Left hindlimb (tissue), 1 donor: ENCODE results near the gene CLMN.
A peak's percentile ranks its signal among the peaks of the same experiment; 100 is the strongest.
"Not testable (repeated sequence)": the region's sequence is repeated elsewhere in the genome, so short reads cannot be mapped to it uniquely, and the experiment has no call there.

Experiments used
- DNase-seq: peaks from one replicate; pipeline ENCODE4 v3.0.0-alpha.2; 2018

CLMN gene

DNA sequence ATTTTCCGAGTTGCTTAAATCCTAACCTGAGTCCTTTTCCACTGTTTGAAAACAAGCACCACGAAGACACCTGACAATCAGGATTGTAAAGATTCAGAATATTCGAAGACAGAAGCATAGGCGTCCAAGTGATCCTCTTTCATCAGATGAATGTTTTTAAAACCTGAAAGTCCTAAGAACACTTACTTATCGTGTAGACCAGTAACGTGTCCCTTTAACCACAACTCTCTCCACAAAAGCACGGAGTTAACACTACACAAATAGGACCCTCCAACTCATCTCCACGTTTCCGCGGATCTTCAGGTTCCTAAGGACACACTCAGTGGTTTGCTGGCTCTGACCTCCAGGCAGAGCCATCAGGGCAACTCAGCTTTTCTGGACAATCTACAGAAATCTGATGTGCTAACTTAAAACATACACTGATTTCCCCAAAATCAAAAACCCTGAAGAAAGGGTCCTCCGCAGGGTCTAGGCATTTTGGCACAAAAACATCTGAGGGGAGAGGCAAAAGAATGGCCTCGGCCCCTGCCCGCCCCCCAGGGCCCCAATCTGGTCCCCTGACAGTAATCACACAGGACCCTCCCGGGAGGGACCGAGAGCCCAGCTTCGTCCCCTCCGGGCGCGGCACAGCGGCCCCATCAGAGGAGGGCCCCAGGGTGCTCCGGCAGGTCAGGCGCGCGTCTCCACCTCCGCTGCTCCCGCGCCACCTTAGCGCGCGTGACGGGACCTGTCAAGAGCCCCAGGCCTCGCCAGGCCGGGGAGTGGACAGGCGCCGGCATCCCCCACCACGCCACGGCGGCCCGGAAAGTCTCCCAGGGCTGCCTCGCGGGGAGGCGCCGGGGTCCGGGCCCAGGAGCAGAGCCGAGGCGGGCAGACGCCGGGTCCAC is 163.3 kb downstream of the CLMN start:
- peak; percentile 60 for DNase-seq

GRCh38 chr14:95155045-95155444 is 164.7 kb downstream of the CLMN start:
- DNase-seq, result no peak

- DNase-seq, result no peak
These were observed 165.8 kb downstream of the CLMN start for GRCh38 chr14:95153866-95154265.

GRCh38 chr14:95151561-95151960 is 168.1 kb downstream of the CLMN start:
- DNase-seq, result no peak

DNA sequence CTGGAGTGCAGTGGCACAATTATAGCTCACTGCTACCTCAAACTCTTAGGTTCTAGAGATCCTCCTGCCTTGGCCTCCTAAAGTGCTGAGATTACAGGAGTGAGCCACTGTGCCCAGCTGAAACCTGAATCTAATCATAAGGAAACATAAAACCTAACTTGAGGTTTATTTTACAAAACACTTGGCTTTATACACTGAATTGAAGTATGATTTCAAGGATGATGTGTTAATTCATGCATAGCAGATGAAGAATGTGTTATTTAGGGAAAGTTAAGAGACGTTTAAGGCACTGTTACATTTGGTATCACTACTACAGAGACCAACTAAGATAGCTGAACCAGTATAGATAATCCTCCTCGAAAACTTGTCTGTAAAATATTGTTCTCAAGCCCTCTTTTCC is 168.8 kb downstream of the CLMN start:
- DNase-seq, result no peak

- DNase-seq, result no peak
These were observed 170.3 kb downstream of the CLMN start for GRCh38 chr14:95149441-95149840.

DNA sequence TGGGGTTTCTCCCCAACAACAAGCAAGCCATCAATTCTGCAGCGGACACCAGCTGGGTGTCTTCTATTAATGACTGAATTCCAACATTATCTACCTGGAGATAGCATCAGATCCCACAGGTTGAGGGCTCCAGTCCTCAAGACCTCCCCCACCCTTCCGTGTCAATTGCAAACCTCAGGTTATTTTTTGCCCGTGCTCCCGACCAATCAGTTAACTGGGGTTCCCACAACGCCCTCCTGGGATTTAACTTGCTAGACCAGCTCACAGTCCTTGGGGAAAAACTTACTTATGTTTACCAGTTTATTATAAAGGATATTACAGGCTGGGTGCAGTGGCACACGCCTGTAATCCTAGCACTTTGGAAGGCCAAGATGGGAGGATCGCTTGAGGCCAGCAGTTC is 172.1 kb downstream of the CLMN start:
- DNase-seq, result no peak

DNA sequence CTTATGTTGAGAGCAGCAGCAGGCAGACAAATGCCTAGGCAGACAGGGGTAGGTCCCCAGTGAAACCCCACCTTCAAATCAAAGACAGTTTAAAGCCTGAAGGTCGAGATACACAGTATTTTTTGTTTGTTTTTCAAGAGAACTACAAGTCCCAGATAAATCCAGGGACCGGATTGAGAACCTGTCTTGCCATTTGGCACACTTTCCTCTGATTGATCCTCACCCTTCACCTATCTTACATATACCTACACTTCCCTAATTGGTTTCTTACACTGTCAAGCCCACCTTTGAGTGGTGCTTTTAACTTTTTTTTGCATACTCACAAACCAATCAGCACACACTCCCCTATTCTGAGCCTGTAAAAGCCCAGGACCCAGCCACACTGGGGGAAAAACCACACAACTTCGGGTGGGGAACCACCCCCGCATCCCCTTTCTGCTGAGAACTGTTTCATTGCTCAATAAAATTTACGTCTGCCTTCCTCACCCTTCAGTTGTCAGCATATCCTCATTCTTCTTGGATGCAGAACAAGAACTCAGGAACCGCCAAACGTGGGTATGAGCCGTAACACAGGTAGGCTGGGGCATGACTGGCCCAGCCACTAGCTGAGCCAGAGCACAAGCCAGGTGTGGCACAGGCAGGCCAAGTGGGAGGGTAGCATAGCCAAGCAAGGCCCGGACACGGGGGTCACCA is 173.5 kb downstream of the CLMN start:
- no peak for DNase-seq

DNA sequence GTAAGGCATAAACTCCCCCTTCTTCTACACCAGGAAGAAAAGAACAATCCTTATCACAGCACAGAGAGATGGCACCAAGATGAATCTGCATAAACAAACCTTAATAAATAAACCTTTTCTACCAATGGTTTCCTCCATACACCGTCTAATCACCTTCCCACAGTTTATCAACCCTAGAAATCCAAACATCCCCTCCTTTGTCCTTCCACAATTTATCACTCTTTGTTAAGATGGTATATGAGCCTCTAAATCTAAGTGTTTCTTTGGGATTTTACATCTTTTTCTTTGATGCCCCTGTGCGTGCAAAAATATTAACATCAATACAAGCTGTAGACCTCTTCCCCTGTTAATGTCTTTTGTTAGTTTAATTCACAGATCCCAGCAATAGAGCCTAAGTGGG is 174.9 kb downstream of the CLMN start:
- no peak for DNase-seq

DNA sequence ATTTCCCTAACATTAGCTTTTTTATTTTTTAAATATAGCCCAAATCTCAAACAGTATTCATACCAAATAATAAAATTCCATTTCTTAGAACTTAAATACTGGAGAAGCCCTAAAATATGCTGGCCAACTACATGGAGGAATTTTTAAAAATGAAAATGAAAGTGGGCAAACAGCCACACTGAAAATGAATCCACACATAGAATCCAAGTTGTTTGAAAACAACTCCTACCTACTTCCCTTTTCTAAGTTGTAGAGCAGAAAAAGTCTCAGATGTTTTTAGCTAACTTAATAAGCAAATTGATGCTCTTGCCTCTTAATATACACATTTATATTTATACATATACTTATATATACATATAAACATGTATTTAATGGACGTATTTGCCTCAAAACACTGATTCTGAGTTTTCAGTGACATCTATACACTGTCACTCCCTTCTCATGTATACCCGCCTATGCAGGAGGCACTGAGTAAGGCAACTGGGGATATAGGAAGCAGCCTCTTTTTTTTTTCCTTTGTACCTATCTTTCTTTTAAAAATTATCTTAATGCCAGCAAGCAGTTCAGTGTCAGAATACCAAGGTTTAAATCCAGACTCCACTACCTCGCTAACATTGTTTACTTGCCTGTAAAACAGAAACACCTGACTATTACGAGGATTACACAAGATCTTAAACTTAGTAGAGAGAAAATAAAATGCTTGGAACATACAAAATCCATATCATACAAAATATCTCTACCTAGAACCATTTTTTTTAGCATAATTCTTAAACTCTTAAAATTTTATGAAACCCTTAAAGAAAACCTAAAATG is 175.7 kb downstream of the CLMN start:
- no peak for DNase-seq

DNA sequence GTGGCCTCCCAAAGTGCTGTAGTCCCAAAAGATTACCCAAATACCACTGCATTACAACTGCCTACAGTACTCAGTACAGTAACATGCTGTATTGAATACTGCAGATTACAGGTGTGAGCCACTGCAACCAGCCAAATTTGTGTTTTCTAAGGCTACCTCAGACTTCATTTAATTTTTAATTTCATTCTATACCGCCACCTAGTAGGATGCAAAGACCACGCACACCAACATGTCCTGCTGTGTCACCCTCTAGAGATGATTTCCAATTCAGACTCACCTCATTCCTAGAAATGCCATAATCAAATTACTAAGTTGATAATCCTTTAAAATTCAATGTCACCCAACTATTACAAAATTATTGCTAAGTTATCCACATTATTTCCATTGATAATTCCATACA is 177.5 kb downstream of the CLMN start:
- DNase-seq, result no peak

DNA sequence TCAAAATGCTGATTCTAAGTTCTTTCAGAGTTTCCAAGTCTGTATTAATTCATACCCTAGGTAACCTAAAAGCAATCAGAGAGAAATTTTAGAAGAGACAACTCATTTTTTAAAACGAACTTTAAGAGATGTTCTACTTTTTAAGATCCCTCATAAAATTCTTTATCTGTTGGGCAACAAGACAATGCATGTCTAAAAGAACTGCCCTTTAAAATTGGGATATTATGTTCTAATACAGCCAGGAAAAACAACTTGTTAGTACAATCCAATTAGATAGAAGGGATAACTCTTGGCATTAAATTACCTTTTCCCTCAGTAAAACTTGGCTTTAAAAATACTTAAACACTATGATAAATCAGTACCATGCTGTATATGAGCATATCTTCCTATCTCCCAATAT is 178.0 kb downstream of the CLMN start:
- DNase-seq, result no peak

GRCh38 chr14:95140060-95140858 is 179.4 kb downstream of the CLMN start:
- no peak for DNase-seq

DNA sequence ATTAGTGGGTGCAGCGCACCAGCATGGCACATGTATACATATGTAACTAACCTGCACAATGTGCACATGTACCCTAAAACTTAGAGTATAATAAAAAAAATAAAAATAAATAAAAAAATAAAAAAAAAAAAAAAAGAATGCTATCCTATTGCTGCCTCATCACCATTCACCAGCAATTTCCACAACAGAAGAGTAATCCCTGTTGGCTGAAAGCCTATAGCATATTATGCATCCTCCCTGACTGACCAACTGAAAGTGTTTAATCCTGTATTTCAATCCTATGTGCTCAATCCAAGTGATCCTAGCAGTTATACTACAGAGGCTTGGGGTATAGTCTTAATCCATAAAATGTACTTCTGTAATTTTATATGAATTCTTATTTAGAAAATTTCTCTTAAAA is 180.8 kb downstream of the CLMN start:
- no peak for DNase-seq

- not testable (repeated sequence) for DNase-seq
These were observed 181.3 kb downstream of the CLMN start for GRCh38 chr14:95138455-95138854.

DNA sequence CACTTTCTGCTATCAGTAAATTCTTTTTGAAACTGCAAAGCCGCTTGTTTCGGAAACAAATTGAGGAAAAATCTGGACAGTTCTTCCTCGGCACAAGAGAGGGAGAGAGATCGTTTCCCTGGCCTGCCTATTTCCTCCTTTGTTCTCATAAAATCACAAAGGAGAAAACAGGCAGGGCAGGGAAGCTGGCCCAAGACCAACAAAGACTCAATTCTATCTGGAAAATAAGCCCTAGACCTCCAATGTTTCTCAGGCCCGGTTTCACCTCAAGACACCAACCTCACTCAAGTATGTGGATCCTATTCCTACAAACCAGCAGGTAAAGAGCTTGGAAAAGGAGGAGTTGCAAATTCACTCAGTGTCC is 181.9 kb downstream of the CLMN start:
- DNase-seq, result no peak

DNA sequence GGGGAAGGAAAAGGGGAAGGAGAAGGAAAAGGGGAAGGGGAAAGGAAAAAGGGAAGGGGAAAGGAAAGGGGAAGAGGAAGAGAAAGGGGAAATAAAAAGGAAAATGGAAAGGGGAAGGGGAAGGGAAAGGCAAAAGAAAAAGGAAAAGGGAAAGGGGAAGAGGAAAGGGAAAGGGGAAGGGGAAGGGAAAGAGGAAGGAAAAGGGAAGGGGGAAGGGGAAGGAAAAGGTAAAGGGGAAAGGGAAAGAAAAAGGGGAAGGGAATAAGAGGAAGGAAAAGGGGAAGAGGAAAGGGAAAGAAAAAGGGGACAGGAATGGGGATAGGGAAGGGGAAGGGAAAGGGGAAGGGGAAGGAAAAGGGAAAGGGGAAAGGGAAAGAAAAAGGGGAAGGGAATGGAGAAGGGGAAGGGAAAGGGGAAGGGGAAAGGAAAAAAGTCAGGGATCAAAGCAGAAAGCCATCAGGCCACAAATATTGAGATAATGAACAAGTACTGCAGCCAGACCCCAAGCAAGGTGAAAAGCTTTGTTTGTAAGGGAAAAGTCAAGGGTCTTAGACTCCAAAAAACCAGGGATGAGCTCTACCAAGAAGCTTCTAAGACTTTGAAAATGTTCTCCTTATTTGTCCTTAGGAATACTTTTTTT is 182.4 kb downstream of the CLMN start:
- no peak for DNase-seq

DNA sequence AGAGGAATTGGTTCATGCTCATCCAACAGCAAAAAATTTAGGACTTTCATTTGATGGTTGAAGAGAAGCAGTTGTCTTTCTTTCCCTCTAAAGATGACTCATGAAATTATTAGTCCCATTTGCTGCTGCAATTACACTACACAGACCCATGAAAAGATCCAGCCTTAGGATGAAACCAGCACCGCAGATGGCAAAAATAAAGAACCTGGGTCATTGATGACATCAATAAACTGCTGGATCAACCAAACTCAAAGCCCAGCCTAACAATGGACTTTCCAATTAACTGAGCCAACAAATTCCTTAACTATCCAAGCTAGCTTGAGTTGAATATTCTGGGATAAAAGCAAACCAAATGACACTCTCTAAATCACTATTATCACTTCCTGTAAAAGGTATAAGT is 183.1 kb downstream of the CLMN start:
- no peak for DNase-seq

DNA sequence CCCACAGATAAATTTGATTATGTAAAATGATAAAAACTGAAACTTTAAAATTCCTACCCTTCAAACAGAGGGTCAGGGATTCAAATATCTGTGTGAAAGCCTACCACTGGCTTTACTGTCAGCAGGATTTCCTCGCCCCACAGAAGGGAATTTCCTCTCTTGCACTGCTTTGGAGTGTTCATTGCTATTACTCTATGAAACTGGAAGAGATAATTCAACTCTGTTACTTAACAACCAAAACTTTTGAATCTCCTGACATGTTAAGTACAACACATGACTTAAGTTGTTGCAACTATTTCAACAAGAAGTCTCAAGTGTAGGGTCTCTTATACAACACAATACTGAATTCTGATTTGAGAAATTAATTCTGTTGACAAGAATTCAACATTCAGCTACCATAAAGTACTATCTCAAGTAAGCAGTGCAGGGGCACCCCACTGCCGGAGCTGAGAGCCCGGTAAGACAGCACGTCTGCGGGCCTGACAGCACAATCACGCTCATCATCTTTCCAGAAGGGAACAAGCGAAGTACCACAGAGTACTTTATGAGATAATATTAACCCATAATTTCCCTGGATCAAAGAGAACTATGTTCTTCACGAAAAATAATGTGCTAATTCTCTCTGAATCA is 185.3 kb downstream of the CLMN start:
- no peak for DNase-seq

DNA sequence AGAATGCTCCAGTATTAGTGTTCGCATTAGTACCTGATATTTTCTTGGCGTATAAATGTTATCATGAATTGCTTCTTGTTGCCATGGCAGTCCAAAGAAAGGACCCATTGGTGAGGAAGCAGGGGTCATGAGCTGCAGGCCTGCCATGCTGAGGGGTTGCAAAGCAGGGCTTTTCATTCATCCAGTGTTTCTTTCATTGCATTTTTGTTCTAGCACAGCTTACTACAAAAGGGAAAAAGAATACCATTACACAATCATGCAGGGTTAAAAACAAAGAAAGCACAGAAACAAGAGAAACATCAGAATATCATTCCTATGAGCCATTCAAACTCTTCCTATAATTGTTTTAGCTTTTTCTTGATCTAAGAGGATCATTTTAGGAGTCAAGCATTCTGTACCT is 186.4 kb downstream of the CLMN start:
- no peak for DNase-seq

DNA sequence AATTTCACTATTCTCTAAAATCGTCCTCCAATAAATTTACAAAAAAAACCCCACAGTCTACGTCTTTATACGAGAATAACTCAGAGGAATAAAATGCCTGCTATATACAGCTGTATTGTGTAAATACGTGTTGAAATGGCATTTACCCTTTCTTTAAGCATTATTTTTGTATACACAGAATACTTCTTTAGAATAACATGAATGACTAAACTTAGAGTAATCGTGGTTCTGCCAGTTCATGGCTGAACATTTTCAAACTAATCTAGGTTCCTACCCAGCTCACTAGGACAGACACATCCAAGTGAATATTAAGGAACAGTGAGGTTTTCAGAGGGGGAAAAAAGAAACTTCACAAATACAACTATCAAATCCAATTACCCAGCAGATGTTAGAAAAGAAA is 186.9 kb downstream of the CLMN start:
- no peak for DNase-seq
